Right hindlimb (tissue), 1 donor: ENCODE results near the gene RPL37A.

Experiments used
- DNase-seq: peaks from one replicate; pipeline ENCODE4 v3.0.0-alpha.2; 2018

Gene RPL37A

DNA sequence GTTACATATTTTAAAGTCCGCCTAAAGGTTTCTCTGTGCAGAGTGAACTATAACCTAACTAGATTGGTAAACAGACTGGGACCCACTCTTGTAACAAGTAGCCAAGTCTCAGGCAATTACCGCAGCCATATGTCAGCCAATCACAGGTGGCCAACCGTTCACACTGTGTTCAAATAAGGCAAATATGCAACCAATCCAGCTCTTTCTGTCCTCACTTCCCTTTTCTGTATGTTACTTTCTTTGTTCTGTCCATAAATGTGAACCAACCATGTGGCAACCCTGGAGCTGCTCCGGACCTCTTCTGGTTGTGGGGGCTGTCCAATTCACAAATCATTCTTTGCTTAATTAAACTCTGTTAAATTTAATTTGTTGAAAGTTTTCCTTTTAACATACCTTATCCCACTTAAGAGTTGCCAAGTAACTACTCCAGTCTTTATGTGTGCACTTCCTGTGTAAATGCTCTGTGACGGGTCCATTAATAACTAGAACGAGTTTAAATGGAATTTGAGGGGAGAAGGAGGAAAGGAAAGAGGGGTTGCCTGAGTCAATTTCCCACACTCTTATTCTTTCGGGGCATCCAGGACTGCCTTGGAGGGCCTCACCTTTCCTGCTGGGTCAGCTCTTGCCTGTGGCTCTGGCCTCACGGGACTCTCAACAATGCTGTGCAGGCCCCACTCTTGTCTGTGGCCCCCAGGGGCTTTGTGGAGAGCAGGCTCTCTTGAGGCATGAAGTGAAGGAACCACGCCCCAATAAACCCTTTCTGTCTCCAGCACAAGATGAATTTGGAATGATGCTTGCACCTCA, 6.6 kb upstream of the RPL37A start:
- DNase-seq: no peak

DNA sequence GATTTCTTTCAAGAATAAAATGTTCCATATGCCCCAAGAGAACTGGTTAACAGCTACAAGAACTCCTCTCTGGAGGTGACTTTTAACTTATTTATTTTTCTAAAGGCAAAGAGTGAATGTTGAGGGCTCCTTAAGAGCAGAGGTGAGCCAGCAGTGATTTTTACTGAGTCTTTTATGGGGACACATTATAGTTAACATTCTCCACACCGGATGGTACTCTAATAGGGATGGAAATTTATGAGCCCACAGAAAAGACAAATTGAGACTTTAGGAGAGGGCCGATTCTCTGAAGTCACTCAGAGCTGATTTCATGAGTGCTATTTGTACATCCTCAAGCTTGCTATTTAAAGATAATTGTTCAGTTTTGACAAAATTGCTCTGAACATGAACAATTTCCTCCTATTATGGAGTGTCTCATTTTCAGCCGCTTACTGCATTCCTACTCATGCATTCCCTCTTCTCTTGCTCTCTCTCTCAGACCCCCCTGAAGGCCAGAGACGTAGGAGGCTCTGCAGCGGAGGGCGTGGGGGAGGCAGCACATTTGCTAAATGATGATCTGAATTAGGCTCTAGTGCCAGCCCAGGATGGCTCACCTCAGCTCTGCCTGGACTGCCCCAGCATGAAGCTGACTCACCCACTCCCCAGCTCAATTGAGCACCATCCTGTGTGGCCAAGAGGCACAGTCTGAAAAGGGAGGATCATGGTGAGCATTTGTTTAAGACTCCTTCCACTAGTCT, 5.9 kb upstream of the RPL37A start:
- DNase-seq: no peak

DNA sequence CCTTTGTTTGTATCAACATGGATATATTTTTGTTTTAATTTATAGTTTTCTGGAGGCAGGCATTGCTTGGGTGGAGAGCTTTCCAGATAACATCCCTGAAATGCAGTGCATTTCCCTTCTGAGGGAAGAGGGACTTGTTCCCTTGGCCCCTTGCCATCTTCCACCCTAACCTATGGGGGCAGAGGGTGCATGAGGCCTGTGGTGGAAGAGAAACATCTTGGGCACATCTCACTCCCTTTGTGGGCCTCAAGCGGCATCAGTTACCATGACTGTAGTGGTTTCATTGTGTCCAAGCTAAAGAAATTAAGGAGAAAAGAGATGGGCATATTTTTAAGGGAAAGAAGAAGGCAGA, 5.3 kb upstream of the RPL37A start:
- DNase-seq: no peak

DNA sequence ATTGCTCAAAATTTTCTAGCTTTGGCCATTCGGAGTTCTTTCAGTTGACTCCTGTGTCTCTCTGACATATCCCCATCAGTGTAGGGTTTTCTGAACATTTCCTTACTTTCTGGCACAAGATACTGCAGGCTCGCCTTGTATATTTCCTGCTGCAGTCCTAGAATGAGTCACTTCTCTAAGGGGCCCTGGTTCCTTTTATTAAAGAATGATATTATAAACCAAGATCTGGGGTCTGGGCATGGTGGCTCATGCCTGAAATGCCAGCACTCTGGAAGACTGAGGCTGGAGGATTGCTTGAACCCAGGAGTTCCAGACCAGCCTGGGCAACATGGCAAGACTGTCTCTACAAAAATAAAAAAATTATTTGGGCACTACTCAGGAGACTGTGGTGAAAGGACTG, 3.0 kb upstream of the RPL37A start:
- no peak for DNase-seq

DNA sequence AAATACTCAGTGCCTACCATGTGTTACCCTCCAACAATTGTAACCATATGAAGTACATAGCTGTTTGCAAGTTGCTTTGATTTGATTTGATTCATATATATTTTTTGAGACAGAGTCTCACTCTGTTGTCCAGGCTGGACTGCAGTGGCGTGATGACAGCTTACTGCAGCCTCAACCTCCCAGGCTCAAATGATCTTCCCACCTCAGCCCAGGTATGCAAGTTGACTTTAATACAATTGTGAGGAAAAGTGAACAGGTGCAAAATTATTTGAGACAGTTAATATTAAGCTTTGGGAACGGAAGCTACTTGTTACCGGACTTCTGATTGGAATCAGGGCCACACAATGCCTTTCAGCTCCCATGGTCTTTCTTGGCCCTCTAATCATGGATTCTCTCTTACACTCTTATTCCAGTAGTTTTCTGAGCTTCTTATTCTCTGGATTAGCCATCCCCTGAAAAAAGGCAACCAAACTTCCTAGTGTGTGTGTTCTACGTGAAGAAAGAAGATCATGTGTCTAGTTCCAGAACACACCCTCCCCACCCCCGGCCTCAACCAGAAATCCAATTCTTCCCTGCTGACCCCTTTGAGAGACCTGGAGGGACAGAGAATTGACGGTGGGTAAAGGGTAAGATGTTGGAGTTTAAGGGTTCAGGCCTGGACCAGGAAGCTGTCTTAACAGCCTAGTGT, 1.1 kb upstream of the RPL37A start:
- no peak for DNase-seq

DNA sequence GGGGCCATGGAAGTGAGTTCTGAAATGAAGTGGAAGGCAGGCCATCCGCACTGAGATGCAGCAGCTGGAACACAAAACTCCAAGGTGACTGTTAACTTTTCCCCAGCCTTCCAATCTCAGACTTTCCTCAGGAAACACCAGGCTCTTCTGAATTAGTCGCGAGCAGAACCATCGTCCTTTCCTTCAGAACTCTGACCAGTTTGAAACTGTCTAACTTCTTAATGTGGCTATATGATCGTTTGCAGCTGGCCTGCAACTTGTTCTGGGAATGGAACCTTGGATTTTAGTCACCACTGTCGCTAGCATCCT, 620 bp upstream of the RPL37A start:
- no peak for DNase-seq

DNA sequence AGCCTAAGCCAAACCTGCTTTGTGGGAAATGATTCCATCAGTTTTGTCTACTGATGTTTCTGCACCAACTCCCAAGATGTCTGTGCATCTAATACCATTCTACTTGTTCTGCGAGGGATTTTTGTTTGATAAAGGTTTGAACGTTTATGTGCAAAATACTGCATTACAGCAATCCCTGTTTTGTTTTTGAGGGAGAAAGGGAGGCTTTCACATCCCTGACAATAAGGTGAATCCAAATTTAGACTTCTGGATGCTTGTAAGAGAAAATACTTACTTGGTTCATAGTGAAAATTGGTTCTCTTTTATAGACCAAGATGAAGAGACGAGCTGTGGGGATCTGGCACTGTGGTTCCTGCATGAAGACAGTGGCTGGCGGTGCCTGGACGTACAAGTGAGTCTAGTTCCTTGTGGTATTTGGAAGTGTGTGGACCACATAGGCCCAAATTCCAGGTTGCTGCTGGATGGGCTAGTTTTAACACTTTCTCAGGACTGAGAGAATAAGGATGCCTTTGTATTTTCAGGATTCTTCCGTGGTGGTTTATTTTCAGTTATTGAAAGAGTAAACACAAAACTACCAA, 1.1 kb downstream of the RPL37A start:
- DNase-seq: no peak

DNA sequence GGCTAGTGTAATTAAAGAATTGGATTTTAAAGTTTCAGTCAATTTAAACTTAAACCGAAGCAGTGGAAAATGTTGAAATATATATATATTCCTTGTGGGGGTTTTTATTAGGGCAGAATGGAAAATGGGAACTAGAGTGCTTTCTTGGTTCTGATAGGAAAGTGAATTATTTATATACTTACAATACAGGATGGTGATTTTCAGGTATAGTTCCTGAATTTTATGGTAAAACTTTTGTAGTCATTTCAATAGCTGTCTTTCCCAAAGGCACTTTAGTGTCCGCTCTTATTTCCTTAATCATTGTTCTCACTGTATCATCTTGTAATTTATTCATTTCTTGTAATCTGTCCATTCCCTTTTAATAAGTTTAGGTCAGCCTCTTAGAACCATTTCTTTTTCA, 1.9 kb downstream of the RPL37A start:
- DNase-seq: no peak

DNA sequence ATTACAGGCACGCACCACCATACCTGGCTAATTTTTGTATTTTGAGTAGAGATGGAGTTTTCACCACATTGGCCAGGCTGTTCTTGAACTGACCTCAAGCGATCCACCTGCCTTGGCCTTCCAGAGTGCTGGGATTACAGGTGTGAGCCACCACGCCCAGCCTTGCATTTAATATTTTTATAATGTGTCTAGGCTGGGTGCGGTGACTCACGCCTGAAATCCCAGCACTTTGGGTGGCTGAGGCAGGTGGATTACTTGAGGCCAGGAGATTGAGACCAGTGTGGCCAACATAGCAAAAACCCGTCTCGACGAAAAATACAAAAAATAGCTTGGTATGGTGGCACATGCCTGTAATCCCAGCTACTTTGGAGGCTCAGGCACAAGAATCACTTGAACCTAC, 3.2 kb downstream of the RPL37A start:
- no peak for DNase-seq

DNA sequence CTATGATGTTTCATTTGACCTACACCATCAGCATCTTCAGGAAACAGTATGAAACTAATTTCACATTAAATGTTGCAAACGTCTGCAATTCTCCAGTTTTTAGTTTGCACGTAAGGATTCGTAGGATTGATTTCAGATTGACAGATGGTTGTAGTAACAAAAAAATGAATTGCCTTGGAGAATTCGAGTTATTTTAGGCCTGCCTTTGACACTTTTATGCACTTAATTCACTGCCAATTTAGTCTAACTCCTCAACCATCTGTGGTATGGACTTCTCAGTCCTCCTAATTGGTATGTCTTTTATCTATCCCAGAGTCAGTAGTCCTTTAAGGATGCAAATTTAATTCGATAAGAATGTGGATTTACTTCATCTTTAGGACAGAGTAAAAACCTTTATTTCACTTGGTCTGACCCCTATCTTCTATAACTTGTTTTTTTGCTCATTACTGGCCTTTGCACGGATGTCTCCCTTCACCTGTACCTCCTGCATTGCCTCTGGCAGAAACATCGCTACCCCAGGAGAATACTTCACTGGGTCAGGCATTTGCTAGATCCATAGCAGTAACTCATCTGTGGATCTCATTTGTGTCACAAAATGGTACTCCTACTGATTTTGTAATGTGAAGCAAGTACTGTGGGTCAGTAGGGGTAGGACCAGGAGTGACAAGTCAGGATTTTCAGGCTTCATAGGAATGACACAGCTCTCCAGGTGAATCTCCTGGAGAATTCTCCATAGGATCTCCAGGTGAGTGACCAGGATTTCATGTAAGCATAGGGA, 3.9 kb downstream of the RPL37A start:
- no peak for DNase-seq

DNA sequence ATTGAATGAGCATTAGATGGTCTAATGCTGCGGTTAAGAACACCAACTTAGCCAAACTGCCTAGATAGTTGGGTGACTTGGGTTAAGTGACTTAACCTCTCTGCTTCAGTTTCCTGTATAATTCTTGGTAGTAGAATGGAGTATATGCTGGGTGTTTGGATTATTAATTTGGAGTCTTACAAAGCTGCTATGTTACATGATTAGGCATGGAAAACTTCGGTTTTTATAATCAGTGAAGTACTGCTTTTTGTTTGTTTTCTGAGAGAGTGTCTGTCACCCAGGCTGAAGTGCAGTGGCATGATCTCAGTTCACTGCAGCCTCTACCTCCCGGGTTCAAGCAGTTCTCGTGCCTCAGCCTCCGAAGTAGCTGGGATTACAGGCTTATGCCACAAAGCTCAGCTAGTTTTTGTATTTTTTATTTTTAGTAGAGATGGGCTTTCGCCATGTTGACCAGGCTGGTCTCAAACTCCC, 4.5 kb downstream of the RPL37A start:
- no peak for DNase-seq

DNA sequence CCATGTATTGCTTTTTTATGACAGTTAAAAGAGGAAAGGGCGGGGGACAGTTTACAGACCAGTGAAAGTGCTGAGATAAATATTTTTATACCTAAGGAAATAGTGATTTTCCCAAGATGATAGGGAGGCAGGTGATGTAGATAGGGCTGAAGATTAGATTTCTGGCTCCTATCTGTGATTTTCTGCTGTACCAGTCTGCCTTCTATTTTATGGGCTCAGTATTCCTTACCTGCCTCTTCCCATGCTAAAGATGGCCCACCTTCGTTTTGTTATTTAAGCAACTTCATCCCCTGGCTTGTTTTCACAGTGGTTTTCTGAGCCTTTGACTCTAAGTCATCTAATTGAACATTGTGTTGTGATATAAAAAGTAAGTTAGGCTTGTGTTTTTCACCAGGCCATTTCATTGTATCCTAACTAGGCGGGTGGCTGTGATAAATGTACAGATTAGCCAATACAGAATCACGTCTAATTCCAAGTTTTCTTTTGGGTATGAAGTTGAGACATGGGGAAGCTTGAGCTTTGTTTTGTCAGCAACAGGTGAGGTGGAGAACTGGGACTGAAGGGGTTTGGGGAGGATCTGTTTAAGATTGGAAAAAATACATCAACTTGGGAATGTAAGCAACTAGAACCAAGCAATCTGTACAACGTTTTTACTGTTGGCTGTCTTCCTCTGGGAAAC, 5.2 kb downstream of the RPL37A start:
- no peak for DNase-seq

DNA sequence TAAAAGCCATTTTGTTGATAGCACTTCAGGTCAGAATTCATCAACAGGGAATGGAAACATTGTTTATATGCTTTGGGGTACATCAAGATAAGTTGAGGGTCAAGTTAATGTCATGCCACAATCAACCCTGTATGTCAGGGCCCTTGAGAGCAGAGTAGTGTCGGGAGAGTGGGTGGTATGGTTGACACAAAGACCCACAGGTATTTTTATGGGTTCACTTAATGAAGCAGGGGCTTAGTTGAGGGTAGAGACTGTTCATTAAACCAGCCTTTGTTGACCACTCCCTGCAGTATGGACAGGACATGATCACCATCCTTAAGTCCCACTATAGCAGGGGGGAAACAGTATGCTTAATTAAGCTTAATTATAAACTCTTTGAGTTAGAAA, 5.7 kb downstream of the RPL37A start:
- DNase-seq: no peak

DNA sequence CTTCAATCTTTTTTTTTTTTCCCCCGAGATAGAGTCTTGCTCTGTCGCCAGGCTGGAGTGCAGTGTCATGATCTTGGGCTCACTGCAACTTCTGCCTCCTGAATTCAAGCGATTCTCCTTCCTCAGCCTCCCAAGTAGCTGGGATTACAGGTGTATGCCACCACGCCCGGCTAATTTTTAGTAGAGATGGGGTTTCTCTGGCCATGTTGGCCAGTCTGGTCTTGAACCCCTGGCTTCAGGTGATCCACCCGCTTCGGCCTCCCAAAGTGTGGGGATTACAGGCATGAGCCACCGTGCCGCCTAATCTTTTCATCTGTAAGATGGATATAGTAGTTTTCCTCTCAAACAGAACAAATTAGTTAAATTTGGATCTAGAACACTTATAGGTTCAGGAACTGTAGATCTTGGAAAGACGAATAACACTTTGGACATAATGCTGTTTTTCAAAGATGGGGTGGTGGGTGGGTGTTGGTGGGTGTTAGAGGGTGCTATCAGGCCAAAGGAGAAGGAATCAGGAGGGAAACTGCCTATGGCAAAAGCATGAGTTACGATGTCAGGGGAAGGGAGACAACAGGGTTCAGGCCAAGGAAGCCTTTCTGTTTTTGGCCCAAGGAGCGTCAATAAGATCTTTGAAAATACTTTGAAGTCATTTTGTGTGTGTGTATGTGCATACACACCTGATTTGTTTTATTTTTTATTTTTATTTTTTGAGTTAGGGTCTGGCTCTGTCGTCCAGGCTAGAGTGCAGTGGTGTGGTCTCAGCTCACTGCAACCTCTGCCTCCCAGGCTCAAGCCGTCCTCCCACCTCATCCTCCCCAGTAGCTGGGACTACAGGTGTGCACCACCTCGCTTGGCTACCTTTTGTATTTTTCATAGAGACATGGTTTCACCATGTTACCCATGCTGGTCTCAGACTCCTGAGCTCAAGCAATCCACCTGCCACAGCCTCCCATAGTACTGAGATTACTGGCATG, 6.8 kb downstream of the RPL37A start:
- no peak for DNase-seq

DNA sequence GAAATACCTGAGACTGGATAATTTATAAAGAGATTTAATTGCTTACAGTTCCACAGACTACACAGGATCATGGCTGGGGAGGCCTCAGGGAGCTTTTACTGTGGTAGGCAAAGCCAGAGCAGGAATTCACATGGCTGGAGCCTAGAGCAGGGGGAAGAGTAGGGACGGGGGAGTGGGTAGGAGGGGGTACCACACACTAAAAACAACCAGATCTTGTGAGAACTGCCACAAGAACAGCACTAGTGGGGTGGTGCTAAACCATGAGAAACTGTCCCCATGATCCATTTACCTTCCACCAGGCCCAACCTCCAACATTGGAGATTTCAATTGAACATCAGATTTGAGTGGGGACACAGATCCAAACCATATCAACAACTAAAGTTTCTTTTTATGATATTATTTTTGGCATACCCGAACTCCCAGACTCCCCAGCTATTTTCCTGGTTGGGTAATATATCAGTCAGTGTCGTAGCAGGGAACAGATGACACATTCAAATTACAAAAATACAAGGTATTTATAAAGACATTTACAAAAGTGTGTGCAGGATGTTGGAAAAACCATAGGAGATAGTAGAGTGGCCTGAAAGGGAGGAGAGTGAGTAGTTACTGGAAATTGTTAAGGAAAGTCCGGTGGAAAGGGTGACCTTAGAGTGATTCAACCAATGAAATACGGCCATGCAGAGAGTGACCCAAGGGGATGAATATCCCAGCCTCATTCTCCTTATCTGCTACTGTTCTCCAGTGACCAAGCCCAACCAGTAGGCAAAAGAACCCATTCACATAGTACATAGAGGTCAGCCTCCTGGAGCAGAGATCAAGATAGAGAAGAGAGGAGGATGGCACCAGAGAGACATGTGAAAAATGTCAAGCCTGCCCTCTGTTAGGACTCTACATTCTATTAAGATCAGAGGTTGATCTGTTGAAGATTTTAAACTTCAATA, 8.8 kb downstream of the RPL37A start:
- DNase-seq: no peak

DNA sequence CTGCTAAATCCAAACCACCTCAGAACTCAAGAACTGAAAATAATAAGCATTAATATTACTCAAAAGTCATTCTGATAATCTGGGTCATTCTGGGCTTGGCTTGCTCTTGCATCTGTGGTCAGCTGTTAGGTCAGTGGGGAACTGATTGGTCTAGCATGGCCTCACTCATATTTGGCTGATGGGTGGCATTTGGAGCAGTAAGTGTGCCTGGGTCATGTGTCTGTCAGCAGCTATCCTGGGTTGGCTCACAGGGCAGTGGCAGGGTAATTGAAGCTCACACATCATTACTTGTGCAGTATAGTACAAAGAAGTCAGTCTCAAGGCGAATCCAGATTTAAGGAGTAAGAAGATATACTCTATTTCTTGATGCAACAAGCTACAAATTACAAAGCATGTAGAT, 9.6 kb downstream of the RPL37A start:
- DNase-seq: no peak

DNA sequence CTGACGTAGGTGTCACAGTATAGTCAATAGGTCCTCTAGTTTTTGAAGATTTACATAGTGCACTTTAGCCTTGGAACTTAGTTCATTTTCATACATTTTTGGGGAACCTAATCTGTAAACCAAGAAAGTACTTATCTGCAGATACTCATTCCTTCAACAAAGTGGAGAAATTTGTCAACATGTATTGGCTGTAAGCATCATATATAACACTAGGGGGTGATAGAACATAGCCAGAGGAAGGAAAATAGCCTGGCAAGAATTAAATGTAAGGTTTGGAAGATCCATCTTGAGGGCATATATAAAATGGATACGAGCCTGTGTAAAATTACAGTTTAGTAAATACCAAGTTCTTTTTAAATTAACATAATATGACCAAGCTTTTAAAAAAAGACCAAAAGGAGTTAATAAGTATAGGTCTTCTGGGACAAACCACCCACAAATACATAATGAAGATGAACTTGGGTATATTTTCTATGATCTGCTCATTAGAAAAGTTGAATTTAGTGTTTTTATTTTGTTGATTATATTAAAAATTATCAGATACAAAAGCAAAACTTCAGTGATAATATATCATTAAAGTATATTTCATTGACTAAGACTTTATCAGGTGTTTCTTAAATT, 18.2 kb downstream of the RPL37A start:
- DNase-seq: no peak

DNA sequence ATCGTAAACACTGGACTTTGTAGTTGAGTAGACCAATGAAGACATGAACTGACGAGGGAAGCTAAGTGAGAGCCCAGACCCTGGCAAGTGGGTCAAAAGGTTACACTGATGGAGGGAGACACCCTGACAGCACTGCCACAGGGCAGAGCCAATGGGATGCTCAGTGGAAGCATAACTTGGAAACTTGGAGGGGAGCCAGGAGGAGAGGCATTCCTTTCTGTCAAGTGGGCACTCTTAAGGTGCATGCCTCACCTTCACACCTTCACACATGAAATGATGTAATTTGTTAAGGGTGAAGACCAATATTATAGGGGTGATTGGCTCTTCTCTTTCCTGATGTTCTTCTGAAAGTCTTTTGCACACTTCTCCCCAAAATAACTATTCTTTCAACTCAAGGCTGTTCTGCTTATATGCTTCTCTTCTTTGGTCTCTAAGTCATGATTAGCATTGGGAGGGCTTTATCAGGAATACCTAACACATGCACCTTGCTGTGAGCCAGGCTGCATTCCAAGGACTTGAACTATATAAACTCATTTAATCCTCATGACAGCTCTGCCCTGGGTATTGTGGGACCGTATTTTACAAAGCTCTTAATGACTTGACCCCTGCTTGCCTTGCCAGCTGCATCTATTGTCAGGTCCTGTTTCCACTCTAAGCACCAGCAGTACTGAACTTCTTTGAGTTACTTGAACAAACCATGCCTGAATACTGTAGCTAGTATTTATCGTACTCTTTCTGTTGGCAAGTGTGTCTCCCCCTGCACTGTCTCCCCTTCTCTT, 19.0 kb downstream of the RPL37A start:
- no peak for DNase-seq
